IMR-90 (cell line): ENCODE results near the gene BMERB1. TPM values are rescaled to one million over a fixed set of nuclear protein-coding genes. Genes with fewer than 3 reads are reported as not detected.

ENCODE experiments used
- ATAC-seq: fragments of 200-7000 bp; cut with Tn5 transposase; 2 replicates; pipeline ENCODE4 v1.9.1; 2020; ENCODE audit warnings: low read depth, mild to moderate bottlenecking, moderate library complexity
- BruUV-seq: library from RNA; stranded (reverse); fragments of 400-500 nt; replicated peaks from 2 replicates; lab custom pipeline; 2021; lab: Mats Ljungman, UMichigan
- CTCF ChIA-PET: fragments of 300-600 bp; formaldehyde crosslinking; extraction: SDS; loops from one replicate; lab custom pipeline; 2021; ENCODE audit warnings: antibody characterized with exemption; lab: Yijun Ruan, JAX
- POLR2A ChIA-PET: fragments of 300-600 bp; sonication (Branson Sonifier 250); formaldehyde crosslinking; loops from one replicate; lab custom pipeline; 2022; ENCODE audit warnings: antibody characterized with exemption; ENCODE audit not compliant: unreplicated experiment; lab: Charles Lee
- DNase-seq: peaks from one replicate; pipeline ENCODE4 v3.0.0; 2013
- H2AFZ ChIP-seq: replicated peaks from 2 replicates; pipeline ENCODE3; 2013; ENCODE audit warnings: low read length, mild to moderate bottlenecking; ENCODE audit not compliant: poor library complexity
- H2AK5ac ChIP-seq: 2 replicates; pipeline ENCODE4 v1.6.1; 2013; ENCODE audit warnings: low read depth, low read length, inconsistent platforms
- H2AK9ac ChIP-seq: replicated peaks from 2 replicates; pipeline ENCODE3; 2013; ENCODE audit warnings: mild to moderate bottlenecking, low read depth, low read length, moderate library complexity; ENCODE audit not compliant: poor library complexity
- H2BK120ac ChIP-seq: 2 replicates; pipeline ENCODE4 v1.6.1; 2013; ENCODE audit warnings: low read depth, low read length, inconsistent platforms
- H2BK15ac ChIP-seq: 3 replicates; pipeline ENCODE4 v1.6.1; 2013; ENCODE audit warnings: low read depth, low read length, inconsistent platforms
- H2BK20ac ChIP-seq: 2 replicates; pipeline ENCODE4 v1.6.1; 2013; ENCODE audit warnings: low read depth, mild to moderate bottlenecking, inconsistent platforms, low read length, moderate library complexity
- H2BK5ac ChIP-seq: 2 replicates; pipeline ENCODE4 v1.6.1; 2013; ENCODE audit warnings: mild to moderate bottlenecking, low read depth, low read length, inconsistent platforms; ENCODE audit not compliant: poor library complexity, severe bottlenecking
- H3K14ac ChIP-seq: replicated peaks from 2 replicates; pipeline ENCODE4 v1.6.1; 2013; ENCODE audit warnings: low read depth, low read length, inconsistent platforms
- H3K18ac ChIP-seq: 2 replicates; pipeline ENCODE4 v1.6.1; 2013; ENCODE audit warnings: low read depth, low read length, control low read depth
- H3K23ac ChIP-seq: 2 replicates; pipeline ENCODE4 v1.6.1; 2013; ENCODE audit warnings: low read depth, low read length, inconsistent platforms
- H3K27ac ChIP-seq: 2 replicates; pipeline ENCODE4 v1.5.1; 2013; ENCODE audit warnings: mild to moderate bottlenecking, control low read depth, low read length; ENCODE audit not compliant: insufficient read depth
- H3K27me3 ChIP-seq: 2 replicates; pipeline ENCODE4 v1.6.1; 2013; ENCODE audit warnings: low read length; ENCODE audit not compliant: control insufficient read depth, insufficient read depth
- H3K36me3 ChIP-seq: 2 replicates; pipeline ENCODE4 v1.6.1; 2013; ENCODE audit warnings: low read length, mixed read lengths; ENCODE audit not compliant: control insufficient read depth, insufficient read depth
- H3K4ac ChIP-seq: 2 replicates; pipeline ENCODE4 v1.6.1; 2013; ENCODE audit warnings: low read depth, low read length, inconsistent platforms
- H3K4me1 ChIP-seq: 2 replicates; pipeline ENCODE4 v1.6.1; 2013; ENCODE audit warnings: low read length, mixed read lengths; ENCODE audit not compliant: control insufficient read depth, insufficient read depth
- H3K4me2 ChIP-seq: 2 replicates; pipeline ENCODE4 v1.6.1; 2013; ENCODE audit warnings: low read depth, mild to moderate bottlenecking, control low read depth, low read length, moderate library complexity
- H3K4me3 ChIP-seq: 2 replicates; pipeline ENCODE4 v1.5.1; 2013; ENCODE audit warnings: low read depth, mild to moderate bottlenecking, control low read depth, low read length, moderate library complexity; ENCODE audit not compliant: insufficient read depth
- H3K56ac ChIP-seq: 2 replicates; pipeline ENCODE4 v1.6.1; 2013; ENCODE audit warnings: low read length, inconsistent platforms; ENCODE audit not compliant: insufficient read depth; ENCODE audit errors: extremely low read depth
- H3K79me1 ChIP-seq, 2 experiments: 2 replicates each; pipeline ENCODE4 v1.6.1; 2013; ENCODE audit warnings: low read length in 2 of 2, inconsistent platforms in 1 of 2, low read depth in 1 of 2
- H3K9ac ChIP-seq: 2 replicates; pipeline ENCODE4 v1.6.1; 2013; ENCODE audit warnings: low read depth, low read length, control low read depth
- H3K9me1 ChIP-seq: 2 replicates; pipeline ENCODE4 v1.6.1; 2013; ENCODE audit warnings: low read length, inconsistent platforms; ENCODE audit not compliant: insufficient read depth
- H3K9me3 ChIP-seq: 2 replicates; pipeline ENCODE4 v1.6.1; 2013; ENCODE audit warnings: low read length; ENCODE audit not compliant: control insufficient read depth, insufficient read depth
- H4K20me1 ChIP-seq: 2 replicates; pipeline ENCODE4 v1.6.1; 2013; ENCODE audit warnings: low read length, inconsistent platforms; ENCODE audit not compliant: insufficient read depth
- H4K5ac ChIP-seq: 2 replicates; pipeline ENCODE4 v1.6.1; 2013; ENCODE audit warnings: mild to moderate bottlenecking, low read depth, low read length, control low read depth
- H4K8ac ChIP-seq, 2 experiments: 2 replicates each; pipeline ENCODE4 v1.6.1; 2013; ENCODE audit warnings: low read depth in 2 of 2, low read length in 2 of 2, control low read depth in 1 of 2, inconsistent platforms in 1 of 2
- H4K91ac ChIP-seq: 2 replicates; pipeline ENCODE4 v1.6.1; 2013; ENCODE audit warnings: low read depth, low read length, inconsistent platforms; ENCODE audit not compliant: insufficient read depth
- BHLHE40 ChIP-seq: fragments of 150-350 bp; IDR thresholded peaks from 2 replicates; pipeline ENCODE4 v1.6.1; 2016; ENCODE audit warnings: mild to moderate bottlenecking, low read depth, low read length
- CEBPB ChIP-seq: IDR thresholded peaks from 2 replicates; pipeline ENCODE4 v1.6.1; 2012; ENCODE audit warnings: low read depth, low read length, improper control_type of control experiment
- CHD1 ChIP-seq: IDR thresholded peaks from 2 replicates; pipeline ENCODE4 v1.6.1; 2012; ENCODE audit warnings: low read depth, low read length, improper control_type of control experiment
- CTCF ChIP-seq: conservative IDR thresholded peaks from 2 replicates; pipeline ENCODE4 v1.5.1; 2012; ENCODE audit warnings: mild to moderate bottlenecking, low read depth, low read length, improper control_type of control experiment
- ELK1 ChIP-seq: fragments of 150-350 bp; IDR thresholded peaks from 2 replicates; pipeline ENCODE4 v1.6.1; 2016; ENCODE audit warnings: low read depth, mild to moderate bottlenecking, low read length, moderate library complexity, borderline replicate concordance
- FOS ChIP-seq: fragments of 150-350 bp; IDR thresholded peaks from 2 replicates; pipeline ENCODE4 v1.6.1; 2016; ENCODE audit warnings: low read depth, low read length
- MAFK ChIP-seq: IDR thresholded peaks from 2 replicates; pipeline ENCODE4 v1.6.1; 2012; ENCODE audit warnings: low read depth, low read length, improper control_type of control experiment
- MAZ ChIP-seq: IDR thresholded peaks from 2 replicates; pipeline ENCODE4 v1.6.1; 2012; ENCODE audit warnings: low read depth, mild to moderate bottlenecking, low read length, improper control_type of control experiment, moderate library complexity, borderline replicate concordance
- MXI1 ChIP-seq: IDR thresholded peaks from 2 replicates; pipeline ENCODE4 v1.6.1; 2012; ENCODE audit warnings: low read depth, mild to moderate bottlenecking, low read length, moderate library complexity, borderline replicate concordance
- NFE2L2 ChIP-seq: fragments of 150-350 bp; IDR thresholded peaks from 2 replicates; pipeline ENCODE4 v1.6.1; 2016; ENCODE audit warnings: low read depth, mild to moderate bottlenecking, low read length
- POLR2A ChIP-seq: IDR thresholded peaks from 2 replicates; pipeline ENCODE4 v1.6.1; 2012; ENCODE audit warnings: mild to moderate bottlenecking, low read depth, low read length
- RAD21 ChIP-seq: IDR thresholded peaks from 2 replicates; pipeline ENCODE4 v1.6.1; 2012; ENCODE audit warnings: low read length, improper control_type of control experiment
- RCOR1 ChIP-seq: IDR thresholded peaks from 2 replicates; pipeline ENCODE4 v1.6.1; 2012; ENCODE audit warnings: mild to moderate bottlenecking, low read length, improper control_type of control experiment; ENCODE audit not compliant: insufficient replicate concordance
- RFX5 ChIP-seq: IDR thresholded peaks from 2 replicates; pipeline ENCODE4 v1.8.0; 2012; ENCODE audit warnings: low read depth, mild to moderate bottlenecking, low read length, moderate library complexity
- SMC3 ChIP-seq: fragments of 150-350 bp; IDR thresholded peaks from 2 replicates; pipeline ENCODE4 v1.6.1; 2016; ENCODE audit warnings: low read depth, mild to moderate bottlenecking, antibody characterized with exemption, low read length, moderate library complexity
- WGBS, 2 experiments: methylation state at CpG; one replicate each; pipeline versions ENCODE4 v1.1.5 to v1.1.7; 2013; ENCODE audit warnings: missing lambda C conversion rate in 2 of 2; ENCODE audit not compliant: insufficient read length in 1 of 2; ENCODE audit errors: extremely low coverage in 2 of 2; 5-methylcytosine and 5-hydroxymethylcytosine counted together
- dilution Hi-C: fragments of 300-500 bp; cut with HindIII; formaldehyde crosslinking; loops from one replicate; pipeline ENCODE4 v1.14.3; 2018; ENCODE audit warnings: low sequenced_read_pairs; ENCODE audit not compliant: unreplicated experiment
- in situ Hi-C: fragments of 300-500 bp; cut with MboI; formaldehyde crosslinking; loops from 3 replicates; pipeline ENCODE4 v1.14.3; 2019; ENCODE audit warnings: low sequenced_read_pairs, inconsistent platforms, mixed read lengths
- intact Hi-C: fragments of 100-400 bp; cut with micrococcal nuclease; formaldehyde crosslinking; loops from 2 replicates; pipeline ENCODE4 v1.10.0; 2022
- polyA plus RNA-seq, 3 experiments: library from polyadenylated mRNA; depleted of rRNA; stranded (reverse); fragments of >200 nt; gene quantifications; 2 replicates each; pipeline ENCODE4 v1.2.3, GENCODE V29; 2012; ENCODE audit warnings: low replicate concordance in 1 of 3
- total RNA-seq: library from RNA; depleted of rRNA; stranded (reverse); fragments of >200 nt; gene quantifications from 2 replicates; pipeline ENCODE4 v1.2.3, GENCODE V29; 2012
- TF ChIP-seq, protein P1 (sequence below): fragments of 150-350 bp; IDR thresholded peaks from 2 replicates; pipeline ENCODE4 v1.6.1; 2017; ENCODE audit warnings: mild to moderate bottlenecking, antibody characterized with exemption, low read length, low read depth

Gene BMERB1
- total and polyA plus RNA-seq, 2 of the 4 experiments (the other 2 are of a cell fraction), result 22.6 to 32.9 TPM

DNA sequence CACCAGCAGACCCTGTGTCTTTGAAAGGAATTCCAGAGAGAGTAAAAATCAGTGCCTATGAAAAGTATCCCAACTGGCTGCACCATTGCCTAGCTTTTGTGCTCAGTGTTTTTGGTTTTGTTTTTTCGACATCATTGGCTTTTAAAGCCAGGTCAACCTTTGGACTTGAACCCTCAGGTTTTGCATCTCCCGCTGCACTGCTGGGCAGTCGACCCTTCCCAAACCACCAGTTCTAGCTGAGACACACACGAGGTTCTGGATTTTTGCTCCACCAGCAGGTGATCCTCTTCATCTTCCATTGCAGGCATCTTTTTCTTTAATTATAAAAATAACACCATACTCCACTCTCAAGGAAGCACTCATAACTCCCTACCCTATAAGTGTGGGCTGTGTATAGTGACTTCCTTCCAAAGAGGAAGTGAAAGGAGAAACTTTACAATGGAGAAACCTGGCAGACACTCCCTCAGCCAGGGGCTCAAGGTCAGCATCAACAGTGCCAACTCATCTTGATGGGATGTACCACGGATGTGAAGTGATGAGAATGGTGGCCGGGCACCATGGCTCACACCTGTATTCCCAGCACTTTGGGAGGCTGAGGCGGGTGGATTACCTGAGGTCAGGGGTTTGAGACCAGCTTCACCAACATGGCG lies 57.8 kb downstream of the BMERB1 start:
- Histone ChIP-seq H3K36me3 (no peaks in the 10 kb centered on the region), H3K4ac (no peak overlapping the region), H2BK20ac (no peak overlapping the region; the same call in 1 of the 2 replicates), H3K9me1 (peaks cover 32% of the 10 kb centered on the region), H3K4me2 (no peak overlapping the region), H3K79me1 (peaks cover 36 to 63% of the 10 kb centered on the region in 2 experiments), H2BK5ac (no peak overlapping the region), H4K20me1 (no peaks in the 10 kb centered on the region; the same call in 1 of the 2 replicates), H3K27ac (no peak overlapping the region), H3K9me3 (peaks cover 2% of the 10 kb centered on the region; the same call in 1 of the 2 replicates), H3K18ac (no peak overlapping the region), H2AFZ (no peak overlapping the region), H2BK15ac (peak overlapping the region; percentile 2; the same call in 1 of the 3 replicates), H3K4me3 (no peak overlapping the region), H4K5ac (no peak overlapping the region), H4K8ac (no peak overlapping the region), H3K56ac (no peak overlapping the region), H3K23ac (no peak overlapping the region), H3K27me3 (no peaks in the 10 kb centered on the region), H2AK5ac (peak overlapping the region; percentile 44; the same call in 1 of the 2 replicates), H2BK120ac (no peak overlapping the region), H3K9ac (no peak overlapping the region), H3K14ac (no peak overlapping the region), H3K4me1 (peaks cover 22% of the 10 kb centered on the region), H2AK9ac (no peak overlapping the region), H4K91ac (no peak overlapping the region)
- TF ChIP-seq ELK1 (no peak), NFE2L2 (no peak), RFX5 (no peak), CHD1 (no peak), CTCF (no peak), POLR2A (no peak), BHLHE40 (no peak), MAZ (no peak), RCOR1 (no peak), RAD21 (no peak), FOS (no peak), MAFK (no peak), CEBPB (no peak), MXI1 (no peak), SMC3 (no peak)
- TF ChIP-seq, protein P1, sequence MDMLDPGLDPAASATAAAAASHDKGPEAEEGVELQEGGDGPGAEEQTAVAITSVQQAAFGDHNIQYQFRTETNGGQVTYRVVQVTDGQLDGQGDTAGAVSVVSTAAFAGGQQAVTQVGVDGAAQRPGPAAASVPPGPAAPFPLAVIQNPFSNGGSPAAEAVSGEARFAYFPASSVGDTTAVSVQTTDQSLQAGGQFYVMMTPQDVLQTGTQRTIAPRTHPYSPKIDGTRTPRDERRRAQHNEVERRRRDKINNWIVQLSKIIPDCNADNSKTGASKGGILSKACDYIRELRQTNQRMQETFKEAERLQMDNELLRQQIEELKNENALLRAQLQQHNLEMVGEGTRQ, result no peak
- ATAC-seq (no peak), DNase-seq (no peak)
- POLR2A ChIA-PET, result no interaction called here
- WGBS, 2 experiments, result 100% methylated on average over 1 of the region's 8 CpGs; no CpG with 5 or more reads in 1 of the 2 experiments
- dilution Hi-C loops (no loop called here), intact Hi-C loops (no loop called here), in situ Hi-C loops (no loop called here)
- CTCF ChIA-PET, result no interaction called here
- BruUV-seq, result no TSS peak
